Activated CD4-positive, alpha-beta T cell treated with anti-CD3 and anti-CD28 coated beads, Interleukin-2, Interleukin-4, amounts not matched to agents 100 ng/mL and 50 ng/mL, durations not matched to agents 16 hours and 8 hours (primary cell): Measurements from ENCODE around the gene STX4.

Experiments used
- DNase-seq: peaks from one replicate; pipeline ENCODE4 v3.0.0-alpha.2; 2020; ENCODE audit warnings: low spot score

The STX4 gene

GRCh38 chr16:31067342-31067741 lies 34.0 kb downstream of the STX4 start:
- no peak for DNase-seq

- DNase-seq: no peak
Observed at GRCh38 chr16:31071861-31072260, 38.5 kb downstream of the STX4 start.

GRCh38 chr16:31072540-31073141 lies 39.3 kb downstream of the STX4 start:
- DNase-seq: peak; percentile 44

- peak; percentile 89 for DNase-seq
Observed at GRCh38 chr16:31073142-31073969, 40.0 kb downstream of the STX4 start.

- peak; percentile 99 for DNase-seq
Observed at GRCh38 chr16:31073970-31074813, 40.8 kb downstream of the STX4 start, which contains the start of the genes ZNF646 and ZNF668. Gene ZNF646 (plus strand): TSS chr16:31074422. CDS start chr16:31076325, 1,903 bp downstream. Gene ZNF668 (minus strand): TSS chr16:31074240. CDS start chr16:31064459, 9,781 bp downstream.

- no peak for DNase-seq
Observed at GRCh38 chr16:31074814-31075183, 41.4 kb downstream of the STX4 start.

- DNase-seq: no peak
Observed at GRCh38 chr16:31076319-31076718, 43.0 kb downstream of the STX4 start.

- DNase-seq: no peak
Observed at GRCh38 chr16:31077024-31077423, 43.7 kb downstream of the STX4 start.

DNA sequence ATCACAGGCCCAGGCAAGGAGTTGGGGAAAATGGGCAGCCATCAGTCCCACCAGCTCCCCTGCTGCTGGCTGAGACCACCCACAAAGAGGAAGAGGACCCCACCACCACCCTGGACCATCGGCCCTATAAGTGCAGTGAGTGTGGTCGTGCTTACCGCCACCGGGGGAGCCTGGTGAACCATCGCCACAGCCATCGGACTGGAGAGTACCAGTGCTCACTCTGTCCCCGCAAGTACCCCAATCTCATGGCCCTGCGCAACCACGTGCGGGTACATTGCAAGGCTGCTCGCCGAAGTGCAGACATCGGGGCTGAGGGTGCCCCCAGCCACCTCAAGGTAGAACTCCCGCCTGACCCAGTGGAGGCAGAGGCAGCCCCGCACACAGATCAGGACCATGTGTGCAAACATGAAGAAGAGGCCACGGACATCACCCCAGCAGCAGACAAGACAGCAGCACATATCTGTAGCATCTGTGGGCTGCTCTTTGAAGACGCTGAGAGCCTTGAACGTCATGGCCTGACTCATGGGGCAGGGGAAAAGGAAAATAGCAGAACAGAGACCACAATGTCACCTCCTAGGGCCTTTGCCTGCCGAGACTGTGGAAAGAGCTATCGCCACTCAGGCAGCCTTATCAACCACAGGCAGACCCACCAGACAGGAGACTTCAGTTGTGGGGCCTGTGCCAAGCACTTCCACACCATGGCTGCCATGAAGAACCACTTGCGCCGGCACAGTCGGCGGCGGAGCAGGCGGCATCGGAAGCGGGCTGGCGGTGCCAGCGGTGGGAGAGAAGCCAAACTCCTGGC lies 44.4 kb downstream of the STX4 start:
- no peak for DNase-seq

GRCh38 chr16:31078597-31079341 lies 45.4 kb downstream of the STX4 start:
- DNase-seq: no peak

GRCh38 chr16:31079342-31079944 lies 46.1 kb downstream of the STX4 start:
- no peak for DNase-seq

- DNase-seq: no peak
Observed at GRCh38 chr16:31080035-31080629, 46.8 kb downstream of the STX4 start.

DNA sequence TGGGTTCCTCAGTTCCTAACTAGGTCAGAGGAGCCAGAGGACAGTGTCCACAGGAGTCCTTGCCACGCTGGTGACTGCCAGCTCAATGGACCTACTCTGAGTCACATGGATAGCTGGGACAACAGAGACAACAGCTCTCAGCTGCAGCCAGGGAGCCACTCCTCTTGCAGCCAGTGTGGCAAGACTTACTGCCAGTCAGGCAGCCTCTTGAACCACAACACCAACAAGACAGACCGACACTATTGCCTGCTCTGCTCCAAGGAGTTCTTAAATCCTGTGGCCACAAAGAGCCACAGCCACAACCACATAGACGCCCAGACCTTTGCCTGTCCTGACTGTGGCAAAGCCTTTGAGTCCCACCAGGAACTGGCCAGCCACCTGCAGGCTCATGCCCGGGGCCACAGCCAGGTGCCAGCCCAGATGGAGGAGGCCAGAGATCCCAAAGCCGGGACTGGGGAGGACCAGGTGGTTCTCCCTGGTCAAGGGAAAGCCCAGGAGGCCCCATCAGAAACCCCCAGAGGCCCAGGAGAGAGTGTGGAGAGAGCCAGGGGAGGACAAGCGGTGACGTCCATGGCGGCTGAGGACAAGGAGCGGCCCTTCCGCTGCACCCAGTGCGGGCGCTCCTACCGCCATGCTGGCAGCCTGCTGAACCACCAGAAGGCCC lies 47.5 kb downstream of the STX4 start:
- DNase-seq: no peak

DNA sequence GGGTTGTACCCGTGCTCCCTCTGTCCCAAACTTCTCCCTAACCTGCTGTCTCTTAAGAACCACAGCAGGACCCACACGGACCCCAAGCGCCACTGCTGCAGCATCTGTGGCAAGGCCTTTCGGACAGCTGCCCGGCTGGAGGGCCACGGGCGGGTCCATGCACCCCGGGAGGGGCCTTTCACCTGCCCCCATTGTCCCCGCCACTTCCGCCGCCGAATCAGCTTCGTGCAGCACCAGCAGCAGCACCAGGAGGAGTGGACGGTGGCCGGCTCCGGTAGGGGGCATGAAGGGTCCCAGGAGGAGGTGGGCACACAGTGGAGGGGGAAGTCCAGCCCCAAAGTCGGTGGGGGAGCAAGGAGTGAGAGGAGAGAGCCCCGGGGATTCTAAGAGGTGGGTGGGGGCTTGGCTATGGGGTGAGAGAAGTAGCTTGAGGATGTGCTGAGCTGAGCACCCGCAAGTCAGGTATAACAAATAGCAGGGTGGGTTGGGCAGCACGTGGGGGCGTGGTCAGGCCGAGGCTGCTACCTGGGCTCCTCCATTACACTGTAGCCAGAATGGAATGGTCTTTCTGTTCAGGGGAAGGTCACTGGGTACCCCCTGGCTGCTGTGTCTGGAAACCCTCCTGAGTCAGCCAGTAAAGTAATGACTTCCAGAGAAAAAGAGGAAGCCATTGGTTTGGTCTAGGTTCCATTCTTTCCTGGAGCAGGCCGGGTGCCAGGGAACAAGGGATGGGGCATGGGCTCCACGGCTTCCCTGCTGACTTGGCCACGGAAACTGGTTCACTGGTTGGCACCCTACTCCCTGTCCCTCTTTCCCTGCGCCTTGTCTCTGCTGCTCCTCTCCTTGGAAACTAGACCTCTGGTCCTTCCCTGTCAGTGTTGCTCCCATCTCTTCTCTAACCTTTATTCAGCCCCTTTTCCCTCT lies 48.3 kb downstream of the STX4 start:
- no peak for DNase-seq

DNA sequence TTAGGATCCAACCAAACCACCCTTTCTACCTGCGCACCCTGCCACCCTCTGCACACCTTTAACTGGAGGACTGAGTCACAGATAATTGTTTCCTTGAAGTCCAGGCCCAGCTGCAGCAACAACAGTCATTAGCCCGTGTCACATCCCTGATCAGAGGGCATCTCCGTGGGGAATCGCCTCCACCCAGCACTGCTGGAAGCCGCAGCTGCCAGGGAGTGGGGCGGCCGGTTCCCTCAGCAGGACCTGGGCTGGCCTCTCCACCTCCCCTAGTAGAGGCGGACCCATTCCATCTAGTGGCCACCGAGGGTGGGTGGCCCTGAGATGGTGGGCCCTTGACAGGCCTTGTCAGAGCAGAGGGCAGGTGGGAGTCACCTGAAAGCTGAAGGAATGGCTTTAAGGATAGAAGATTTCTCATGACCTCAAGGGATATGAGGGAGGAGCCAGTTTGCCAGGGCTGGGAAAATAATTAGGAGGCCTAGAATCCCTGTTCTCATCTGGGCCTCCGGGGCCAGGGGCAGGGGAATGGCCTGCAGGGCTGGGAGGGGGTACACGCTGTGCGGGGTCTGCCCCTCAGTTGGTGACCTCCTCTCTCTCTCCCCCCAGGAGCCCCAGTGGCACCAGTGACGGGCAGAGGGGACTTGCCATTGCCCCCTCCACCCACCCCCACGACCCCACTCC lies 49.1 kb downstream of the STX4 start:
- no peak for DNase-seq

GRCh38 chr16:31083081-31083480 lies 49.7 kb downstream of the STX4 start:
- DNase-seq: no peak

DNA sequence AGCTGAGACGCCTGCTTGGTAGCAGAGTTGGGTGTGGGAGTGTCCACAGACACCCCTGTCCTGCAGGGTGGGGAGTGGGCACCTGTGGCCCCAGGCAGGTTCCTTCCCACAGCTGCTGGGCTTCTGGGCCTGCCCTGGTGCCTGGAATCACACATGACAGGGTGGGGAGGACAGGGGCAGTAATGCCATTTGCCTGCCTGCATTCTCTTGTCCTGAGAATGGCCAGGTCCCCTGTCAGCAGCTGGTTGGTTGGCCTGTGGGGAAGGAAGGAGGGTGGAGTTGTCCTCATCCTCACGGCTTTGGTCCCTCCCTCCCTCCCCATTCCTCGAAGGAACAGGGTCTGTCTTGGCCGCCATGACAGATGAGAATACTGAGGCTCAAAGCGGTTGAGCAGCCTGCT lies 50.2 kb downstream of the STX4 start:
- DNase-seq: no peak

GRCh38 chr16:31083981-31084380 lies 50.6 kb downstream of the STX4 start:
- DNase-seq: no peak
